DOHH2 (cell line): Measurements from ENCODE around the gene EFNA3.

Experiments used
- H3F3A ChIP-seq: fragments of 200-600 bp; sonication (generic), shearing (Covaris generic); 2 replicates; pipeline ENCODE4 v1.6.0; 2016; ENCODE audit warnings: antibody characterized with exemption, mild to moderate bottlenecking; ENCODE audit not compliant: control insufficient read depth, insufficient read depth
- H3K27ac ChIP-seq: fragments of 200-600 bp; sonication (generic); 2 replicates; pipeline ENCODE4 v1.5.1; 2014; ENCODE audit warnings: low read depth, mild to moderate bottlenecking, low read length, moderate library complexity
- H3K27me3 ChIP-seq: fragments of 200-600 bp; sonication (generic); 2 replicates; pipeline ENCODE4 v1.6.1; 2014; ENCODE audit warnings: mild to moderate bottlenecking, low read length, mixed read lengths; ENCODE audit not compliant: control insufficient read depth
- H3K36me3 ChIP-seq: fragments of 200-600 bp; sonication (generic); 2 replicates; pipeline ENCODE4 v1.6.1; 2014; ENCODE audit warnings: mild to moderate bottlenecking, low read length, moderate library complexity, mixed read lengths; ENCODE audit not compliant: control insufficient read depth
- H3K4me1 ChIP-seq: fragments of 200-600 bp; sonication (generic); 2 replicates; pipeline ENCODE4 v1.6.1; 2014; ENCODE audit warnings: mild to moderate bottlenecking, low read length, mixed read lengths; ENCODE audit not compliant: control insufficient read depth
- H3K4me2 ChIP-seq: fragments of 200-600 bp; sonication (generic); 2 replicates; pipeline ENCODE4 v1.6.0; 2014; ENCODE audit warnings: mild to moderate bottlenecking, low read length, moderate library complexity
- H3K4me3 ChIP-seq: fragments of 200-600 bp; sonication (generic); 2 replicates; pipeline ENCODE4 v1.5.1; 2014; ENCODE audit warnings: mild to moderate bottlenecking, low read length, mixed read lengths
- H3K79me2 ChIP-seq: fragments of 200-600 bp; sonication (generic); 2 replicates; pipeline ENCODE4 v1.6.1; 2014; ENCODE audit warnings: mild to moderate bottlenecking, low read length, mixed read lengths; ENCODE audit not compliant: control insufficient read depth
- H3K9me2 ChIP-seq: fragments of 200-600 bp; sonication (generic); replicated peaks from 2 replicates; pipeline ENCODE4 v1.6.1; 2014; ENCODE audit warnings: mild to moderate bottlenecking, low read length, mixed read lengths; ENCODE audit not compliant: control insufficient read depth
- H3K9me3 ChIP-seq: fragments of 200-600 bp; sonication (generic); 2 replicates; pipeline ENCODE4 v1.6.1; 2014; ENCODE audit warnings: antibody characterized with exemption, low read length, mixed read lengths; ENCODE audit not compliant: control insufficient read depth, insufficient read depth
- H4K20me1 ChIP-seq: fragments of 200-600 bp; sonication (generic); 2 replicates; pipeline ENCODE4 v1.6.0; 2014; ENCODE audit warnings: low read depth, mild to moderate bottlenecking, antibody characterized with exemption, low read length, moderate library complexity; ENCODE audit not compliant: control insufficient read depth, insufficient read depth
- EZH2phosphoT487 ChIP-seq: fragments of 200-600 bp; sonication (generic); IDR thresholded peaks from 2 replicates; pipeline ENCODE4 v1.6.1; 2017; ENCODE audit warnings: borderline replicate concordance, mild to moderate bottlenecking, antibody characterized with exemption, low read length, moderate library complexity, mixed read lengths
- TF ChIP-seq, protein P1 (sequence below): fragments of 200-600 bp; sonication (generic); IDR thresholded peaks from one replicate; pipeline ENCODE4 v1.5.1; 2014; ENCODE audit warnings: antibody characterized with exemption, mild to moderate bottlenecking, low read depth, low read length; ENCODE audit not compliant: poor library complexity, severe bottlenecking

EFNA3 gene

DNA sequence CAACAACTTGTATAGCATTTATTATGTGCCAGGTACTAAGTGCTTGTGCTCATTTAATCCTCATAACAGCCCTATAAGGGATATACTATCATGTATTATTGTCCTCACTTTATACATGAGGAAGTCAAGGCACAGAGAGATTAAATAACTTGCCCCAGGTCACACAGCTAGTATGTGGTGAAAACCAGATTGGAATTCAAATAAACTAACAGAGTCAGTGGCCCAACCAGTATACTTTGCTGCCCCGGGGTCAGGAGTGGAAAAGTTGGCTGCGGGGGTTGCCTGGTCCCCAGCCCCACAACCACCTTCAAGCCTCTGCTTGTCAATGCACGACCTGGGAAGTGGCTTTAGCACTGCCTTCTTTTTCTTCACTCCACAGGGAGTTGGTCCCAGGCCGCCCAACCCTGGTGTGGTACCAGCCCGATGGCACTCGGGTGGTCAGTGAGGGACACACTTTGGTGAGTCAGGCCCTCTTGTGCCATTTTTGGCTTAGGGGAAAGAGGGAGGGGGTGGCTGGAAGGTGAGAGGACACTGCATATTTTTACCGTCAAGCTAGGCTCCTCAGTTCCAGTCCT, 25.0 kb upstream of the EFNA3 start:
- H3K4me2 ChIP-seq: peak overlapping the region; percentile 93; the same call in 1 of the 2 replicates
- H4K20me1 ChIP-seq: no peaks in the 10 kb centered on the region
- no peaks in the 10 kb centered on the region for H3K9me2 ChIP-seq
- H3K27me3 ChIP-seq: no peaks in the 10 kb centered on the region
- H3K36me3 ChIP-seq: peaks cover 30% of the 10 kb centered on the region; the same call in 1 of the 2 replicates
- H3F3A ChIP-seq: 0 out of 2 replicates have a peak, but pooled peaks cover 3% of the 10 kb centered on the region
- peaks cover 34% of the 10 kb centered on the region for H3K4me1 ChIP-seq
- H3K79me2 ChIP-seq: peaks cover 8% of the 10 kb centered on the region
- no peak for TF ChIP-seq EZH2phosphoT487
- TF ChIP-seq, protein P1, sequence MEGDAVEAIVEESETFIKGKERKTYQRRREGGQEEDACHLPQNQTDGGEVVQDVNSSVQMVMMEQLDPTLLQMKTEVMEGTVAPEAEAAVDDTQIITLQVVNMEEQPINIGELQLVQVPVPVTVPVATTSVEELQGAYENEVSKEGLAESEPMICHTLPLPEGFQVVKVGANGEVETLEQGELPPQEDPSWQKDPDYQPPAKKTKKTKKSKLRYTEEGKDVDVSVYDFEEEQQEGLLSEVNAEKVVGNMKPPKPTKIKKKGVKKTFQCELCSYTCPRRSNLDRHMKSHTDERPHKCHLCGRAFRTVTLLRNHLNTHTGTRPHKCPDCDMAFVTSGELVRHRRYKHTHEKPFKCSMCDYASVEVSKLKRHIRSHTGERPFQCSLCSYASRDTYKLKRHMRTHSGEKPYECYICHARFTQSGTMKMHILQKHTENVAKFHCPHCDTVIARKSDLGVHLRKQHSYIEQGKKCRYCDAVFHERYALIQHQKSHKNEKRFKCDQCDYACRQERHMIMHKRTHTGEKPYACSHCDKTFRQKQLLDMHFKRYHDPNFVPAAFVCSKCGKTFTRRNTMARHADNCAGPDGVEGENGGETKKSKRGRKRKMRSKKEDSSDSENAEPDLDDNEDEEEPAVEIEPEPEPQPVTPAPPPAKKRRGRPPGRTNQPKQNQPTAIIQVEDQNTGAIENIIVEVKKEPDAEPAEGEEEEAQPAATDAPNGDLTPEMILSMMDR: no peak
- H3K9me3 ChIP-seq: no peaks in the 10 kb centered on the region
- no peak overlapping the region for H3K4me3 ChIP-seq
- no peak overlapping the region for H3K27ac ChIP-seq

DNA sequence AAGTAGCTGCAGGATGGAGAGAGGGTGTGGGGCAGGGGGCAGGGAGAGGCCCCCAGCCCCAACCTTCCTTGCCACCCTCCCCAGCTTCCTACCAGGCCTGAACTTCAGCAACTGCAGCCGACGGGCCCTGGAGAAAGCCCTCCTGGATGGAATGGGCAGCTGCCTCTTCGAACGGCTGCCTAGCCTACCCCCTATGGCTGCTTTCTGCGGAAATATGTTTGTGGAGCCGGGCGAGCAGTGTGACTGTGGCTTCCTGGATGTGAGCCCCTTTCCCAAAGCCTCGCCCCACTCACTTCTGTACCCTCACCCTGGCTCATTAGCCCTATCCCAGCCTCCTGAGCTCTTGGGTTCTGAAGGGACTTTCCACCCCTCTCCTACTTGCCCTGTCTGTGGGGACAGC, 21.5 kb upstream of the EFNA3 start:
- Histone ChIP-seq H3K27me3 (no peaks in the 10 kb centered on the region), H4K20me1 (peaks cover 7% of the 10 kb centered on the region; the same call in 1 of the 2 replicates), H3K4me3 (no peak overlapping the region), H3K79me2 (peaks cover 1% of the 10 kb centered on the region), H3F3A (no peaks in the 10 kb centered on the region), H3K27ac (no peak overlapping the region), H3K9me3 (no peaks in the 10 kb centered on the region), H3K9me2 (no peaks in the 10 kb centered on the region), H3K36me3 (peaks cover 30% of the 10 kb centered on the region; the same call in 1 of the 2 replicates), H3K4me2 (no peak overlapping the region), H3K4me1 (peaks cover 23% of the 10 kb centered on the region)
- TF ChIP-seq, protein P1: no peak
- TF ChIP-seq EZH2phosphoT487: no peak

DNA sequence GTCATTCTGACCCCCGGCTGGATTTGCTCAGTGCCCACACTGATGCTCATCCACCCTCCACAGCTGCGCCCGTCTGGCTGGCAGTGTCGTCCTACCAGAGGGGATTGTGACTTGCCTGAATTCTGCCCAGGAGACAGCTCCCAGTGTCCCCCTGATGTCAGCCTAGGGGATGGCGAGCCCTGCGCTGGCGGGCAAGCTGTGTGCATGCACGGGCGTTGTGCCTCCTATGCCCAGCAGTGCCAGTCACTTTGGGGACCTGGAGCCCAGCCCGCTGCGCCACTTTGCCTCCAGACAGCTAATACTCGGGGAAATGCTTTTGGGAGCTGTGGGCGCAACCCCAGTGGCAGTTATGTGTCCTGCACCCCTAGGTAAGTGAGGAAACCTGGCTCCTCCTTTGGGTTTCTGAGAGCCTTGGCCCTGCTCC, 20.8 kb upstream of the EFNA3 start:
- Histone ChIP-seq H3K27me3 (no peaks in the 10 kb centered on the region), H3K4me1 (peaks cover 23% of the 10 kb centered on the region), H3F3A (no peaks in the 10 kb centered on the region), H3K79me2 (no peaks in the 10 kb centered on the region), H3K9me2 (no peaks in the 10 kb centered on the region), H3K36me3 (peaks cover 30% of the 10 kb centered on the region; the same call in 1 of the 2 replicates), H3K9me3 (no peaks in the 10 kb centered on the region), H3K27ac (no peak overlapping the region), H4K20me1 (peaks cover 7% of the 10 kb centered on the region; the same call in 1 of the 2 replicates), H3K4me3 (no peak overlapping the region), H3K4me2 (no peak overlapping the region)
- TF ChIP-seq, protein P1: no peak
- TF ChIP-seq EZH2phosphoT487: no peak
